ENCODE results near the gene VAX1.

The VAX1 gene

DNA sequence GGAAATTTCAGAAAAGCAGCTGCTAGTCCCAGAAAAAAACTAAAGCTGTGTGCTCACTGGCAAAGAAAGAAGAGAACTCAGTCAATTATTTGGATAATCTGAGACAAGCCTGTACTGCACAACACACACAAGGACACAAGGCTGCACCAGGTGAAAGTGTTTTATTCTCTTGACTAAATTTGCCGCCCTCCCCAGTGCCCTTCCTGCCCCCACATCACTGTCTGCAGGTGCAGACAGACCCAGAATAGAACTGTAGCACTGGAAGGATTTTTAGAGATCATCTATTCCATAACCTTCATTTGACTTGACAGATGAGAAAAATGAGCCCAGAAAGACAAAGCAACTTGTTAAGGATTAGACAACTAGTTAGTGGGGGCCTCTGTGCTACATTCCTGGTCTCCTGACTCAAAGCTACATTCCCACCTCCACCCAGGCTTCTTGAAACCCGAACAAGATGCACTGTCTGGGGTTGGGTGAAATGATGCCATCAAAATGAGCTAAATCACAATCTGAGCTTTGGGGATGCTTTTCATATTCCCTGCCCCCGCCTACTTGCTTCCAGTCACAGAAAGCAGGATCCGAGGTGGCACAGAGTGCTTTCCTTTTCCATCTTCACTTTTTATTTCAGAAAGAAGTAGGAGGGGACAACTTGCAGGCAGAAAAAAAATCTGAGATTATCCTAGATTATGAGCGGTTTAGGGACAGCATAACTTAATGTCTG is 5.2 kb upstream of the VAX1 start:
- Histone ChIP-seq H3K27me3 (ENCODE audit: insufficient read depth, low read length, poor library complexity, severe bottlenecking) (no peaks in the 10 kb centered on the region), H3K36me3 (ENCODE audit: insufficient read depth, low read length) (no peaks in the 10 kb centered on the region), H3K9me3 (ENCODE audit: insufficient read depth, low read depth, low read length) (no peaks in the 10 kb centered on the region), H3K9me2 (replicated peaks; ENCODE audit: low read depth, low read length) (no peaks in the 10 kb centered on the region), H3K4me1 (ENCODE audit: insufficient read depth, low read length, poor library complexity, severe bottlenecking) (no peaks in the 10 kb centered on the region), H4K20me1 (ENCODE audit: insufficient read depth, low read length, poor library complexity, severe bottlenecking) (no peaks in the 10 kb centered on the region), H3K9ac (ENCODE audit: low read depth, low read length, poor library complexity, severe bottlenecking) (no peak overlapping the region), H3K79me2 (ENCODE audit: insufficient read depth, low read length) (no peaks in the 10 kb centered on the region), H3K4me2 (ENCODE audit: low read depth, low read length, poor library complexity, severe bottlenecking) (no peak overlapping the region), H2AFZ (ENCODE audit: low read length) (no peak overlapping the region), H3K4me3 (ENCODE audit: low read length, poor library complexity, severe bottlenecking) (no peak overlapping the region), H3F3A (ENCODE audit: low read depth) (no peaks in the 10 kb centered on the region)
- TF ChIP-seq, protein P1, sequence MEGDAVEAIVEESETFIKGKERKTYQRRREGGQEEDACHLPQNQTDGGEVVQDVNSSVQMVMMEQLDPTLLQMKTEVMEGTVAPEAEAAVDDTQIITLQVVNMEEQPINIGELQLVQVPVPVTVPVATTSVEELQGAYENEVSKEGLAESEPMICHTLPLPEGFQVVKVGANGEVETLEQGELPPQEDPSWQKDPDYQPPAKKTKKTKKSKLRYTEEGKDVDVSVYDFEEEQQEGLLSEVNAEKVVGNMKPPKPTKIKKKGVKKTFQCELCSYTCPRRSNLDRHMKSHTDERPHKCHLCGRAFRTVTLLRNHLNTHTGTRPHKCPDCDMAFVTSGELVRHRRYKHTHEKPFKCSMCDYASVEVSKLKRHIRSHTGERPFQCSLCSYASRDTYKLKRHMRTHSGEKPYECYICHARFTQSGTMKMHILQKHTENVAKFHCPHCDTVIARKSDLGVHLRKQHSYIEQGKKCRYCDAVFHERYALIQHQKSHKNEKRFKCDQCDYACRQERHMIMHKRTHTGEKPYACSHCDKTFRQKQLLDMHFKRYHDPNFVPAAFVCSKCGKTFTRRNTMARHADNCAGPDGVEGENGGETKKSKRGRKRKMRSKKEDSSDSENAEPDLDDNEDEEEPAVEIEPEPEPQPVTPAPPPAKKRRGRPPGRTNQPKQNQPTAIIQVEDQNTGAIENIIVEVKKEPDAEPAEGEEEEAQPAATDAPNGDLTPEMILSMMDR (conservative IDR thresholded peaks at IDR 0.05; ENCODE audit: low read length) = no peak
- TF ChIP-seq EZH2phosphoT487 (IDR thresholded peaks at IDR 0.05; ENCODE audit: borderline replicate concordance) = no peak

DNA sequence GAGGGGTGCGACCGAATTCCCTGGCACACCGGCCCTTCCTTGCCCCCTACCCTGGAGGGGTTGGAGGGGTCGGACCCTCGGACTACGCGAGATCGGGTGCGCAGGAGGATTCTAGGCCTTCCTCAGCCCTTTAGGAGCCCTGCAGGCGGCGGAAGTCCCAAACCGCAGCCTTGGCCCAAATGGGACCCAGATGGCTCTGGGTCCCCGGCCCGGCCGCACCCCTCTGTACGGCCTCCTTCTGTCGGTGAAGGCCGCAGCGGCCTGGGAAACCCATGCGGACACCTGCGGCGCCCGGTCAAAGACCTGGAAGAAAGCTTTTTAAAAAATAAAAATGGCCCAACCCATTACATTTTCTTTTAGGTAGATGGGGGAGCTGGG is 2.4 kb upstream of the VAX1 start:
- Histone ChIP-seq H3K36me3 (ENCODE audit: insufficient read depth, low read length) (no peaks in the 10 kb centered on the region), H3K9me2 (replicated peaks; ENCODE audit: low read depth, low read length) (no peaks in the 10 kb centered on the region), H4K20me1 (ENCODE audit: insufficient read depth, low read length, poor library complexity, severe bottlenecking) (no peaks in the 10 kb centered on the region), H3K4me1 (ENCODE audit: insufficient read depth, low read length, poor library complexity, severe bottlenecking) (no peaks in the 10 kb centered on the region), H2AFZ (ENCODE audit: low read length) (no peak overlapping the region), H3K4me3 (ENCODE audit: low read length, poor library complexity, severe bottlenecking) (no peak overlapping the region), H3F3A (ENCODE audit: low read depth) (no peaks in the 10 kb centered on the region), H3K79me2 (ENCODE audit: insufficient read depth, low read length) (no peaks in the 10 kb centered on the region), H3K27me3 (ENCODE audit: insufficient read depth, low read length, poor library complexity, severe bottlenecking) (no peaks in the 10 kb centered on the region), H3K9me3 (ENCODE audit: insufficient read depth, low read depth, low read length) (no peaks in the 10 kb centered on the region), H3K4me2 (ENCODE audit: low read depth, low read length, poor library complexity, severe bottlenecking) (no peak overlapping the region), H3K9ac (ENCODE audit: low read depth, low read length, poor library complexity, severe bottlenecking) (no peak overlapping the region)
- TF ChIP-seq, protein P1 (conservative IDR thresholded peaks at IDR 0.05; ENCODE audit: low read length) = no peak
- TF ChIP-seq EZH2phosphoT487 (IDR thresholded peaks at IDR 0.05; ENCODE audit: borderline replicate concordance) = no peak

DNA sequence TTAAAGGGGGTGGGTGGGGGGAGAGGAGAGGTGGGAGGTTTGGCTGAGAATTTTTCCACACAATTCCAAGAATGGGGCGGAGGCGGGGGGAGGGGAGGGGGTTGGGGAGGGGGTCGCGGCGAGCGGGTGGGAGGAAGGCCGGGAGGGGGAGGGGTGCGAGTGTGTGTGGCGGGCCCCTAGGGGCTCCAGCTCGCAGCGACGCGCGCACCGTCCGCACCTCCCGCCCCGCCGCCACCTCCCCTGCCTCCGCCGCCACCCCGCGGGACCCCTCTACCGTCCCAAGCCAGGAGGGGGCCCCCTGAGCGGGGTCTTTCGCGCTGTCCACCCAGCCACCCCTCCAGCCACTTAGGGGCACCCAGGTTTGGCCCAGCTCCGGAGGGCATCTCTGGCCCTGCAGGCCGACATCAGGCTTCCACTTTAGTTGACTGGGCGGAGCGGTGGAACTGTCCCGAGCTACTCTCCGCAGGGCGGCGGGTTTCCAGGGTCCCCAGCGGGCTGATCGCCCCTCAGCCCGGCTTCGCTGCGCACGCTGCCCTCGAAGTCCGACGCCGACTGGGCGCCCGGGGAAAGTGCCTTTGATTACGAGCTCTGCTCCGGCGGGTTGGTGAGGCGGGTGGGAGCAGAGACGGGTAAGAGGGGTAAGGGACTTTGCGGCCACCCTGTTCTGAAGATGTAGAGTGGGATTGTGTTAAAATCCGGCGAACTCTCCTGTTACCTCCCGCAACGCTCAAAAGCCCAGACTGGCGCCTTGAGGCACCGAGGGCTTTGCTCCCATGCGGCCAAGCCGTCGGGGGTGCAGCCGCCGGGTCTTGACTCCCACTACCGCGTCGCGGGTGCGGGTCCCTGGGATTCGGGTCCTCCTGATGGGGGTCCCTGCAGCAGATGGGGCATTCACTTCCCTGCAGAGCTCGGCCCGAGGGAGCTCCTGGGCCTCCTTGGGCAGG is 1.8 kb upstream of the VAX1 start:
- Histone ChIP-seq H2AFZ (ENCODE audit: low read length) (no peak overlapping the region), H3K4me3 (ENCODE audit: low read length, poor library complexity, severe bottlenecking) (no peak overlapping the region)

More for the DNA sequence above, 1.8 kb upstream of the VAX1 start:
- no peaks in the 10 kb centered on the region for H3K79me2 ChIP-seq (ENCODE audit: insufficient read depth, low read length)
- no peak overlapping the region for H3K4me2 ChIP-seq (ENCODE audit: low read depth, low read length, poor library complexity, severe bottlenecking)
- no peaks in the 10 kb centered on the region for H3K9me3 ChIP-seq (ENCODE audit: insufficient read depth, low read depth, low read length)
- no peaks in the 10 kb centered on the region for H3K9me2 ChIP-seq (replicated peaks; ENCODE audit: low read depth, low read length)
- H3K4me1 ChIP-seq (ENCODE audit: insufficient read depth, low read length, poor library complexity, severe bottlenecking) = no peaks in the 10 kb centered on the region
- H4K20me1 ChIP-seq (ENCODE audit: insufficient read depth, low read length, poor library complexity, severe bottlenecking) = no peaks in the 10 kb centered on the region
- H3F3A ChIP-seq (ENCODE audit: low read depth) = no peaks in the 10 kb centered on the region
- H3K36me3 ChIP-seq (ENCODE audit: insufficient read depth, low read length) = no peaks in the 10 kb centered on the region
- TF ChIP-seq, protein P1 (conservative IDR thresholded peaks at IDR 0.05; ENCODE audit: low read length) = no peak
- TF ChIP-seq EZH2phosphoT487 (IDR thresholded peaks at IDR 0.05; ENCODE audit: borderline replicate concordance) = no peak
- H3K27me3 ChIP-seq (ENCODE audit: insufficient read depth, low read length, poor library complexity, severe bottlenecking) = no peaks in the 10 kb centered on the region
- no peak overlapping the region for H3K9ac ChIP-seq (ENCODE audit: low read depth, low read length, poor library complexity, severe bottlenecking)

Data from Loucy (cell line).